RWPE2 (cell line): ENCODE results near the gene NT5M.

Experiments
- ATAC-seq: fragments of 200-7000 bp; cut with Tn5 transposase; 3 replicates; pipeline ENCODE4 v1.9.1; 2021; ENCODE audit warnings: low read depth
- DNase-seq: peaks from one replicate; pipeline ENCODE4 v3.0.0-alpha.2; 2020; ENCODE audit warnings: low spot score
- H3K27ac ChIP-seq: fragments of 450-650 bp; 2 replicates; pipeline ENCODE4 v1.5.1; 2017; ENCODE audit warnings: mild to moderate bottlenecking; ENCODE audit not compliant: poor library complexity, severe bottlenecking
- H3K27me3 ChIP-seq: fragments of 250-450 bp; sonication (Bioruptor Pico); 2 replicates; pipeline ENCODE4 v1.5.1; 2021; ENCODE audit warnings: mild to moderate bottlenecking, moderate library complexity; ENCODE audit not compliant: insufficient read depth, poor library complexity, severe bottlenecking
- H3K36me3 ChIP-seq: fragments of 250-450 bp; sonication (Bioruptor Pico); 2 replicates; pipeline ENCODE4 v1.5.1; 2020; ENCODE audit warnings: low read depth, mild to moderate bottlenecking, moderate library complexity
- H3K4me1 ChIP-seq: fragments of 250-450 bp; sonication (Bioruptor Pico); 2 replicates; pipeline ENCODE4 v1.5.1; 2021; ENCODE audit warnings: mild to moderate bottlenecking, moderate library complexity; ENCODE audit not compliant: insufficient read depth, poor library complexity, severe bottlenecking
- H3K4me3 ChIP-seq: fragments of 250-450 bp; sonication (Bioruptor Pico); 2 replicates; pipeline ENCODE4 v1.5.1; 2021; ENCODE audit warnings: mild to moderate bottlenecking, moderate library complexity; ENCODE audit not compliant: severe bottlenecking
- H3K9me3 ChIP-seq: fragments of 250-450 bp; sonication (Bioruptor Pico); 2 replicates; pipeline ENCODE4 v1.5.1; 2021; ENCODE audit warnings: mild to moderate bottlenecking, moderate library complexity; ENCODE audit not compliant: severe bottlenecking
- CTCF ChIP-seq: fragments of 450-650 bp; IDR thresholded peaks from one replicate; pipeline ENCODE4 v1.5.1; 2017; ENCODE audit warnings: mild to moderate bottlenecking, moderate library complexity; ENCODE audit not compliant: poor library complexity, severe bottlenecking

NT5M gene

GRCh38 chr17:17348872-17349723 lies 45.9 kb downstream of the NT5M start:
- TF ChIP-seq CTCF = no peak
- no peaks in the 10 kb centered on the region for H3K36me3 ChIP-seq
- ATAC-seq (no peak), DNase-seq (no peak)
- H3K4me3 ChIP-seq = no peak overlapping the region
- H3K27me3 ChIP-seq = no peaks in the 10 kb centered on the region
- no peak overlapping the region for H3K27ac ChIP-seq
- H3K9me3 ChIP-seq = no peaks in the 10 kb centered on the region
- no peaks in the 10 kb centered on the region for H3K4me1 ChIP-seq

- ATAC-seq = no peak
- H3K4me1 ChIP-seq = no peaks in the 10 kb centered on the region
- H3K9me3 ChIP-seq = no peaks in the 10 kb centered on the region
- no peak for TF ChIP-seq CTCF
- H3K27me3 ChIP-seq = no peaks in the 10 kb centered on the region
- H3K36me3 ChIP-seq = no peaks in the 10 kb centered on the region
- H3K4me3 ChIP-seq = no peak overlapping the region
- no peak overlapping the region for H3K27ac ChIP-seq
- no peak for DNase-seq
Observed at GRCh38 chr17:17349724-17350106, 46.5 kb downstream of the NT5M start.

- Histone ChIP-seq H3K9me3 (no peaks in the 10 kb centered on the region), H3K27ac (no peak overlapping the region), H3K4me3 (no peak overlapping the region), H3K27me3 (no peaks in the 10 kb centered on the region), H3K36me3 (no peaks in the 10 kb centered on the region), H3K4me1 (no peaks in the 10 kb centered on the region)
- ATAC-seq (peak; percentile 52; the same call in 2 of the 3 replicates), DNase-seq (no peak)
- no peak for TF ChIP-seq CTCF
Observed at GRCh38 chr17:17350491-17351355, 47.5 kb downstream of the NT5M start.

GRCh38 chr17:17351356-17351891 lies 48.3 kb downstream of the NT5M start:
- Histone ChIP-seq H3K4me3 (no peak overlapping the region), H3K27ac (no peak overlapping the region)
- no peak for ATAC-seq

More at GRCh38 chr17:17351356-17351891, 48.3 kb downstream of the NT5M start:
- Histone ChIP-seq H3K4me1 (no peaks in the 10 kb centered on the region), H3K9me3 (no peaks in the 10 kb centered on the region), H3K36me3 (no peaks in the 10 kb centered on the region), H3K27me3 (no peaks in the 10 kb centered on the region)
- no peak for DNase-seq
- no peak for TF ChIP-seq CTCF
